ENCODE data around the gene RNF17.

RNF17 gene

DNA sequence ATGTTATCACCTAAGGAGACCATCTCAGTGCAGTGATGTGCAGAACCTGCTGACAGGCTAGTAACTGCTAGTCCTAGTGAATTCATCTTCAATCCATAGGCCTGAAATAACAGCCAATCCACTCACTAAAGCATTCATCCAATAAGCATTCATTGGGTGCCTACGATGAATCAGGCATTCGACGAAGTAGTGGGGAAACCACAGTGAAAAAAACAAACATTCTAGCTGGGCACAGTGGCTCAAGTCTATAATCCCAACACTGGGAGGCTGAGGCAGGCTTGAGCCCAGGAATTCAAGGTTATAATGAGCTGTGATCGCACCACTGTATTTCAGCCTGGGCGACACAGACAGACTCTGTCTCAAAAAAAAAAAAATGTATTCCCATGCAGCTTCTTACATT, 135.6 kb downstream of the RNF17 start:
- no peak for DNase-seq

DNA sequence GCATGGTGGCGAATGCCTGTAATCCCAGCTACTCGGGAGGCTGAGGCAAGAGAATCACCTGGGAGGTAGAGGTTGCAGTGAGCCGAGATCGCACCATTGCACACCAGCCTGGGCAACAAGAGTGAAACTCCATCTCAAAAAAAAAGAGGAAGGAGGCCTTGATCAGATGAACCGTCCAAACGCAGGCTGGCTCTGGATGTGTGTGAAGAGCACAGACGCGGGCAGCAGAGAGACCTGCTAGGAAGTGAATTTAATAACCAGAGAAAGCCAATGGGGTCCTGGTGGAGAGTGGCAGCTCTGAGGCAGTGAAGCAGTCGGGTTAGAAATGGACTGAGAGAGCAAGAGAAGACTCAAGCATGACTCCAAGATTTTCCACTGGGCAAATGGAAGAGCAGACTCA, 136.5 kb downstream of the RNF17 start:
- DNase-seq: no peak

GRCh38 chr13:24905242-24905641, 141.3 kb downstream of the RNF17 start:
- no peak for DNase-seq

DNA sequence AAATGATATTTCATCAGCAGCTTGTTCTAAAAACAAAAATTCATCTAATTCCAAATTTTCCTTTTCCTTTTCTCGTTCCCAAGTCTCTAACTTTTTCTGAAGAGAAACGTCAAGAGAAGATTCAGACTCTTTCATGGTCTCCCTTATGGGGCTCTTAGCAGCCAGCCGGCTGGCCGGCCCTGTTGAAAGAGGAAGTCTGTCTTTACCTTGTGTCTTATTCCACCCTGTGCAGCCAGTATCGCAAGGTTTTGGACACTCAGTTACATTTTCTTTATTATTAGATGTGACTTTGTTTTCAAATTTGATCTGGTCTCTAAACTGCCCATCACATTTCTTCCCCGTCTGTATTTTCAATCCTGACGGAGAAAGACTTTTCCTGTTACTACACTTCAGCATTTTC, 142.3 kb downstream of the RNF17 start:
- no peak for DNase-seq

- DNase-seq: no peak
These were observed 146.6 kb downstream of the RNF17 start for GRCh38 chr13:24910502-24911132.

- DNase-seq: no peak
These were observed 147.4 kb downstream of the RNF17 start for GRCh38 chr13:24911133-24911908.

DNA sequence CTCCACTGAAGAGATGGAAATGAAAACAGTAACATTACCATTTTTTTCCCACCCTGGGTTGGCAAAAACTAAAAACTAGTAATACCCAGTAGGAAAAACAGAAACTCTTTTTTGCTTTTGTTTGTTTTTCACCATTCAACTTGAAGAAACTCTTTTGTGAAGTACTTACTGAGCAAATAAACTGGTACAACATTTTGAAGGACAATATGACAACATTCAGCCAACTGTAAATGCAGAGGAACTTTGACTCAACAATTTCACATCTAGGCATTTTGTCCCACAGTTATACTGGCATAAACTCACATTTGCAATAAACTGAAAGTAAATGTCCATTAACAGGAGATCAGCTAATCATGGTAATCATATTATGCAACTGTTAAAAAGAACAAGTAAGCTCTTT, 152.5 kb downstream of the RNF17 start:
- DNase-seq: no peak

DNA sequence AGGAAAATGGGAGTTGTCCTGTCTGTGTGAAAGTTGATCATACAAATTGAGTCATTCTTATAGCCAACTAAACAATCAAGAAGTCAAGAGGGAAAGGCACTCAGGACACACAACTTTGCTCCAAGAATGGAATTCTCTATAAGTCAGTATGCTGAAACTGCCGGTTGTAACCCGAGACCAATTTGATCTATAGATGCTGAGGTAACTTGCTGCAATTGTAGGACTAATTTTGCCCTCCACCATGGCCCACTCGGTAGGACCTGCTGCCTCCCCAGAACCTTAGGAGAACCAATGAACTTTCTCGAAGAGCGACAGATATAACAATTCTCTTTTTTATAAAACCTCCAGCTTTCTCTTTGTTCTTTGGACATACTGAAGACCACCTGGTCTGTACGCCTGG, 157.0 kb downstream of the RNF17 start:
- no peak for DNase-seq

DNA sequence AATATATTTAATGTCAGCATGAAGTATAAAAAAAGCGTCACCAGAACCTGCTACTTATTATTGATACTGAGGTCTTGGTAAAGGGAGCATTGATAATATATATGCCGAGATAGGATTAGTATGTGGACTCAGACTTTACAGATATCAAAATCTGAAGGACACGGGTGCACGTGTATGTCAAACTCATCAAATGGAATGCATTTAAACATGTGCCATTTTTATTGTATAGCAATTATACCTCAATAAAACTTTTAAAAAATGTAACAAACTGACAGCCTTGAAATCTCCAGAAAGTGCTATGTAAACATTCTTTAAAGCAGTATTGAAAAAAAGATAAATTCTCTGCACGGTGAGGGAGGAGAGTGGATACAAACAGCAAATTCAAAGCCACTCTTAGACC, 157.9 kb downstream of the RNF17 start:
- DNase-seq: no peak

- peak; percentile 71 for DNase-seq
These were observed 158.4 kb downstream of the RNF17 start for GRCh38 chr13:24922387-24922744.

DNA sequence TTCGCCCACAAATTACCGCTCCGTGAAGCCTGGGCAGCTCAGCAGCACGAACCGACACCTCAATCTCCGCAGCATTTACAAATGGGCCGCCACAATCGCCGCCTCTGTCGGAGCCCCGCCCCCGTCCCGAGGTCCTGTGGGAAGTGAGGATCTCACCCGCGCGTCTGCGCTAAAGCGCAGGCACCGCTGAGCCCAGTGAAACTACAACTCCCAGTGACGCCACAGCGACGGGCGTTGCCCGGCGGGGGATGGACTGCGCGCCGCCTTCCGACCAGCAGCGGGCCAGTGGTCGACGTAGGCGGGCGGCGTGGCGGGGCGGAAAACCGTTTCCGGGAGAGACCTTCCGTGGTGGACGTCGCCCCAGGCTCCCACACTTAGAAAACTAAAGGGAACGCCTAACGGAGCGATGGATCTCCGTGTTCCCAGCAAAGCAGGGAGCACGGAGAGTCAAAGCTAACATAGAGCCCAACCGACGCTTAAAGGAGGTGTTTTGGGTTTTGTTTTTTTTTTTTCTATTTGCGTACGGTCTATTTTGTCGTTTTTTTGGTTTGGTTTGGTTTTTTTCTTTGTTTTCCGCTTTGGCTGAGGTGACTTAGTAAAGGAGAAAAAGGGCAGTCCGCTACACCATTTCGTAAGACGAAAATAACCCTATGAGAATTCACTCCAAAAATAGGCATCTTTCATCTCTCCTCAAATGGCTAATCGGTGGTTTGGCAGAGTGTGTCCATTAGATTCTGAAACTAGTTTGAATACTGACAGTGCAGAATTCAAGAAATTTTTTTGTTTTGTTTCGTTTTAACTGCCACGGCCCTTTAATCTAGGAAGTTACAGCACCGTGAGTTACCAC, 159.0 kb downstream of the RNF17 start:
- DNase-seq: peak; percentile 95

DNA sequence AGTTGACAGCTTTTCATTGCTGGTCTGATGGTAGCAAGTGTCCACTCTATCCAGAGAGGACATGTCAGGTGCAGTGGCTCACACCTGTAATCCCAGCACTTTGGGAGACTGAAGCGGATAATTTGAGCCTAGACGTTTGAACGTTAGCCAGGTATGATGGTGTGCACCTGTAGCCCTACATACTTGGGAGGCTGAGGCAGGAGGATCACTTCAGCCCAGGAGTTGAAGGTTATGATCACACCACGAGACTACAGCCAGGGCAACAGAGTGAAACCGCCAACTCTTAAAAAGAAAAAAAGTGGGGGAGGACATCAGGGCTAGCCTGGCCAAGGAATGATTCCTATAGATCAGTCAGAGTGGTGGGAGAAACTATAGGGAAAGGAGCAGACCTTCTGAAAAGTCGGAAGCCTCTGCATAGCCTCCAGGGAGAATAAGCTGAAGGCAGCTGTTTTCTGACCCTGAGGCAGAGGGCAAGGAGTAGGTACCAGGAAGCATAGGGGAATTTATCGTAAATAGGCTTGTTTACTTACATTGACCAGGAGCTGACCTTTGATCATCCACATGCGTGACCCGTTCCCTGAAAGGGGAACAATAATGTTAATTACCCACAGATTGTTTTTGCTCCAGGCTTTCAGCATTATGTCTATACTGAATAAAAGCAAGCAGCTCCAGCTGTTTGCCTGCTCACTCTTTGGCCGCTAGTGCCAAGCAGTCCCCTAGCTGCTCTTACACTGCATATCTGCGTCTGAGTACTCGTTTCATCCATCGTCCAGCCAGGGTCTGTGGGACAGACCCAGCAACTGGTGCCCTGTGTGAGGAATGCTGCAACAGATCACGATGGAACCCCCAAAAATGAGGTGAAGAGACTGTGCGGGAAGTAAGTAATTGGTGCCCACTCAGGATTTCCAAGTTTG, 161.6 kb downstream of the RNF17 start:
- no peak for DNase-seq

DNA sequence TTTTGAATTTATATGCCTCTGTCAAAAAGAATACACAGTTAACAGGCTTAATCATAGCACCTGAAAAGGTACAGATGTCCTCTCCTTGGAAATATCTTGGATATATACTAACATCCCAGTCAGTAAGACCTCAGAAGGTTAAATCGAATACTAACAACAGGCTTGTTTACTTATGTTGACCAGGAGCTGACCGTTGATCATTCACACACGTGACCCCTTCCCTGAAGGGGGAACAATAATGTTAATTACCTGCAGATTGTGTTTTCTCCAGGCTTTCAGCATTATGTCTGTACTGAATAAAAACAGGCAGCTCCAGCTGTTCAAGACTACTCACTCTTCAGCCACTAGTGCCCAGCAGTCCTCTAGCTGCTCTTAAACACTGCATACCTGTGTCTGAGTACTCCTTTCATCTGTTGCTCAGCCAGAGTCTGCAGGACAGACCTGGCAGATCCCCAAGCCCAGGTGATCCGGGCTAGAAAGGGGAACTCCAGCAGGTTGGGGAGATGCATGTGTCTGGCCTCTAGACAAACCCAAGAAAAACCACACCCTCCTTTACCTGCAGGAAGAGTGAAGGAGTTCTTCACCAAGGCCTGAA, 163.9 kb downstream of the RNF17 start:
- no peak for DNase-seq

- no peak for DNase-seq
These were observed 165.2 kb downstream of the RNF17 start for GRCh38 chr13:24929196-24929595.
